ENCODE results near the gene TOMM20.

DNA sequence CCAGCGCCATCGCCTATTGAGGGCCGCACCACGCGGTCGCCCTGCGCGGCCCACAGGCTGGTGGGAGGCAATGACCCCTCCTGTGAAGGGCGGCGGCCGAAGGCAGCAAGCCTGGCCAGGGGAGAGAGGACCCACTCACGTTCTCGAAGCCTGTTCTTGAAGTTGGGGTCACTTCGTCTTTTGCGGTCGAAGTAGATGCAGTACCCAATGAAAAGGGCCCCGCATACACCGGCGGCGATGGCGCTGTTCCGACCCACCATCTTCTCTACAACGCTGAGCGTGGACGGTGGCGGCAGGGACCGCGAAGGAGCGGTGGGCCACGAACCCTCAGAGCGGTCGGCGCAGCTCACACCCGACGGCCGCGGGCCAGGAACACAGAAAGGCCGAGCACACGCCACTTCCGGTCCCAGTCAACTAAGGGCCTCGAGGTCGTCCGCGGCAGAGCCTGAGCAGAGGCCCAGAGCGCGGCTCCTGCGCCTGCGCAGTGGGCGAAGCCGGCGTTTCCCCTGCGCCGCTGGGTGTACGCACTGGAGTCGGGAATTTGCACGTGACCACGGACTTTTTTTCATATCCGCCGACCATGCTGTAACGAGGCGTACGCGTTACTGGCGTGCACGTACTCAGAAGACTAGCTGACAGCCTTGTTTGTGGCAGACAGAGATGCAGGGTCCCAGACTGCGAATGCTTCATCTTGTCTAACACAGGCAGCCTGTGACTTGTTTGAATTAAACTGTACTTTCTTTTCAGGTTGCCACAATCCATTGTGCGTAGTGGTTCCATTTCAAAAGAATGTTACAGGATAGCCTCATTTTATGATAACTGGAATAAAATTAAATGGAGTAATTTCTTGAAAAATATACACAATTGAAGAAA is at the start of gene TOMM20:
- TF ChIP-seq, protein P1, sequence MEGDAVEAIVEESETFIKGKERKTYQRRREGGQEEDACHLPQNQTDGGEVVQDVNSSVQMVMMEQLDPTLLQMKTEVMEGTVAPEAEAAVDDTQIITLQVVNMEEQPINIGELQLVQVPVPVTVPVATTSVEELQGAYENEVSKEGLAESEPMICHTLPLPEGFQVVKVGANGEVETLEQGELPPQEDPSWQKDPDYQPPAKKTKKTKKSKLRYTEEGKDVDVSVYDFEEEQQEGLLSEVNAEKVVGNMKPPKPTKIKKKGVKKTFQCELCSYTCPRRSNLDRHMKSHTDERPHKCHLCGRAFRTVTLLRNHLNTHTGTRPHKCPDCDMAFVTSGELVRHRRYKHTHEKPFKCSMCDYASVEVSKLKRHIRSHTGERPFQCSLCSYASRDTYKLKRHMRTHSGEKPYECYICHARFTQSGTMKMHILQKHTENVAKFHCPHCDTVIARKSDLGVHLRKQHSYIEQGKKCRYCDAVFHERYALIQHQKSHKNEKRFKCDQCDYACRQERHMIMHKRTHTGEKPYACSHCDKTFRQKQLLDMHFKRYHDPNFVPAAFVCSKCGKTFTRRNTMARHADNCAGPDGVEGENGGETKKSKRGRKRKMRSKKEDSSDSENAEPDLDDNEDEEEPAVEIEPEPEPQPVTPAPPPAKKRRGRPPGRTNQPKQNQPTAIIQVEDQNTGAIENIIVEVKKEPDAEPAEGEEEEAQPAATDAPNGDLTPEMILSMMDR (conservative IDR thresholded peaks at IDR 0.05; ENCODE audit: low read depth in 2 of 2), result 0 out of 4 replicates have a peak, but pooled peaks of 1 of the 2 experiments have one; percentile 0
- TF ChIP-seq EZH2 (IDR thresholded peaks at IDR 0.05; ENCODE audit: low read depth, unreplicated experiment), result no peak
- TF ChIP-seq POLR2AphosphoS5 (IDR thresholded peaks at IDR 0.05; ENCODE audit: low read depth), result peak; percentile 94
- peak; percentile 85 for TF ChIP-seq CREB1 (CRISPR knock-in tag; IDR thresholded peaks at IDR 0.05; ENCODE audit: low read depth)
